Colon (tissue), 2 donors: ENCODE data around the gene OR10A5.
"Not testable (repeated sequence)": the region's sequence is repeated elsewhere in the genome, so short reads cannot be mapped to it uniquely, and the experiment has no call there.

Experiments
- FAIRE-seq: peaks from 2 replicates; lab custom pipeline; 2012; peaks lifted over from hg19 to GRCh38; lab: Jason Lieb, UNC
- donor health status: control.
- donor health status: control.

OR10A5 gene, protein sequence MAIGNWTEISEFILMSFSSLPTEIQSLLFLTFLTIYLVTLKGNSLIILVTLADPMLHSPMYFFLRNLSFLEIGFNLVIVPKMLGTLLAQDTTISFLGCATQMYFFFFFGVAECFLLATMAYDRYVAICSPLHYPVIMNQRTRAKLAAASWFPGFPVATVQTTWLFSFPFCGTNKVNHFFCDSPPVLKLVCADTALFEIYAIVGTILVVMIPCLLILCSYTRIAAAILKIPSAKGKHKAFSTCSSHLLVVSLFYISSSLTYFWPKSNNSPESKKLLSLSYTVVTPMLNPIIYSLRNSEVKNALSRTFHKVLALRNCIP

DNA sequence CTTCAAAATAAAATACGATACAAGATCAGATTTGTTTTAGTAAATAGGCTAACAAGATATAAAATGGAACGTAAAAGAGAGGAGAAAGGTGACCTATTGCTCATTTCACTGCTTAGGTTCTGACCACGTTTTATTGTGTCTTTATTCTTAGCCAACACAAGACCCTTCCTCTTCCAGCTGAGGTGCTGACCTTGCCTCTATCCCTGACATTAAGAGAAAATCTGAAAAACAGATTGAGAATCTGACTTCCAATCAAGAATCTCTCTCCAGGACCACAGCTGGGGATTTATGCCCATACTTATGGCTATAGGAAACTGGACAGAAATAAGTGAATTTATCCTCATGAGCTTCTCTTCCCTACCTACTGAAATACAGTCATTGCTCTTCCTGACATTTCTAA, at the start of gene OR10A5:
Gene OR10A5, plus strand, starts transcription at position 301 of the 400 bp plus-strand sequence. Its CDS starts 0 bp downstream, at position 301.
- FAIRE-seq, result no peak

DNA sequence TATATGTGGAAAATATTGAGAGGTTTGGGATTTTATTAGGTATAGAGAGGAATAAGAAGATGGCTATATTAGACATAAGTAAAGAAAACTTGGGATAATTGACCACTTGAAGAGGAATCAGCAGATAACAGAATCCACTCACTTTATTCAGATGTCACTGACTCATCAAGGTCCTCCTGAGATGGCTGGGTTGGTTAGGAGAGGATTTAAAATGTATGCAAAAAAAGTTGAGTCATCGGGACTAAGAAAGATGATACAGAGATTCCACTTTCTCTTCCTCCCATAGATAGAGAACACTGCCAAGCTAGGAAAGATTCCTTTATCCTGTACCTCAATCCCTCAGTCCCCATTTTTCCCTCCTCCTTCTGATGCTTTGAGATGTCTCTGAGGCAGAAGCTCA, 46.1 kb upstream of the OR10A5 start, which contains the start of gene OR6A2:
Gene OR6A2, minus strand, starts transcription at position 288 of the 400 bp plus-strand sequence. CDS start 3,981 bp downstream, outside the sequence.
- FAIRE-seq, result no peak

DNA sequence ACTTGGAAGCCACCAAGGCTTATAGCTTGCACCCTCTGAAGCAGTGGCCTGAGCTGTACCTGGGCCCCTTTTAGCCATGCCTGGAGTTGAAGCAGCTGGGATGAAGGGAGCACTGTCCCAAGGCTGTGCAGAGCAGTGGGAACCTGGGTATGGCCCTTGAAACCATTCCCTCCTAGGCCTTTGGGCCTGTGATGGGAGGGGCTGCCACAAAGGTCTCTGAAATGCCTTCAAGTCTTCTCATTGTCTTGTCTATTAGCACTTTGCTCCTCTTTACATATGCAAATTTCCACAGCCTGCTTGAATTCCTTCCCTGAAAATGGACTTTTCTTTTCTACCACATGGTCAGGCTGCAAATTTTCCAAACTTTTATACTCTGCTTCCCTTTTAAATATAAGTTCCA, 44.4 kb upstream of the OR10A5 start:
- FAIRE-seq, result not testable (repeated sequence)

DNA sequence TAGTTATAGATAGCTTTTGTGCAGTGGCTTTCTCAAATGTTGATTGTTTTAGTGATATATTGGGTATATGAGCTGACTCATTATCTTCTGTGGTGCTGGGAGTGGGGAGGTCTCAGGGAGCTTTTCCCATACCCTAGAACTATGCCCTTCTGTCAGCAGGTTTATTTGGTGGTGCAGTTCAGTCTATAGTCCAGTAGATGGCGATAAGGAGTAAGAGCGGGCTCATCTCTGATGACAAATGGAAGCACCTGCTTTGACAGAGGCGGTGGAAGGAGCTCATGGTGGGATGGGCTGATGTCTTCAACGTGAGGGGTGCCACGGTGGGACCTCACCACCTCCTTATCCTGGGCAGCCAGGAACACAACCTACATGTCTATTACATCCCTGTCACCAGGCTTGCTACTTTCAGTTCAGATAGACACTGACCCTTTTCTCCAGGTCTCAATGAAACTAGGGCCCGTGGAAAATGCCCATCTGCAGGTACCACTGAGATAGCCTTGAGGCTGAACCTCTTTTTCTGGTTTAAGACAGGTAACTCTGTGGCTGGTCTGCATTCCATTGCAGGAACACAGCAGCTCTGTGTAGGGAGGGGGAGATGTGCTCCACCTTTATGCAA, 33.0 kb upstream of the OR10A5 start:
- FAIRE-seq, result no peak

DNA sequence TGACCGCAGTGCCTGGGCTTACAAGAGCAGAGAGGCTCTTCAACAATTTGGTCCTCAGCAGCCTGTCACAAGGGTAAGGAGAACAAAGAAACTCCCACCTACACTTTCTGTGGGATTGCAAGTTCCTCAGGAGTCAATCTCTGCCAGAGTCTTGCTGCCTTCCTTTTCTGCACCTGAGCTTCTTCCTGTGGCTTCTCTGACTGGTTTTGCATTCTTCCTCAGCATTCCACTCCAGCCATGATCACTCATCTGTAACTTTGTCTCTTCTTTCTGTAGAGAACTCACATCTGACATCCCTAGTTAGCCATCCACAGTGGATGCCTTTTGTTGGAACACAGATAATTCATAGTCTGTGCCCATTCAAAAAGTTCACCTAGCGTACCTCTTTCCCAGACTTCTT, 31.8 kb upstream of the OR10A5 start:
- no peak for FAIRE-seq

DNA sequence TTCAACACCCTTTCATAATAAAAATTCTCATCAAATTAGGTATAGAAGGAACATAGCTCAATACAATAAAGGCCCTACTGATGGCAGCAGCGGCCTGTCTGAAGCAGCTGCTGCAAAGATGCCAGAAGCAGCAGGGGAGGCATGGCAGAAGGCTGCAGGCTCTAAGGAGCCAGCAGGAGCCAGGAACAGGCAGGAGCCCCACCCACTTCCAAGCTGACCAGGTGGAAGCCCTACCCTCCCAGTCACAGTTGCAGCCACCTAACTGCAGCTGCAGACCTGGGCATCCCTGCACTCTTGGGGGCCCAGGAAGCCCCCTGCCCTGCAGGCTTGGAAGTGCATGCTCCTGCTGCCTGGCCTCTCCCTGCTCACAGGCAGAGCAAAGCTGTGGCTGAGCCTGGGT, 27.8 kb upstream of the OR10A5 start:
- no peak for FAIRE-seq

DNA sequence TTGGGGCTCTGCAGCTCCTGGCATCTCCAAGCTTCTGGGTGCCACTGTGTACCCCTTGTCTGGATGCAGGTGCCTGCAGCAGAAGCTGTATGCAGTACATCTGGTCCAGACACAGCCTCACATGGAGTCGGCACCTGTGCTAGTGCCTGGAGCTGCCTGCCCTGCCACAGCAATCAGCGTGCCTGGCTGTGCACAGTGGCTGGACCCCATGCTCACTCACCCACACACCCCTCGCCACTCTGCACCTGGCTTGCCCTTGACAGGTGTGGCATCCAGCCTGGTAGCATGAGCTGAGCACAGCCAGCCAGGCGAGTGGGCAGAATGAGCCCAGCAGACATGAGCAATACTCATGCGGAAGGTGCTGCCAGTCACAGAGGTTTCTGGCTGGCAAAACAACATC, 26.5 kb upstream of the OR10A5 start:
- no peak for FAIRE-seq

DNA sequence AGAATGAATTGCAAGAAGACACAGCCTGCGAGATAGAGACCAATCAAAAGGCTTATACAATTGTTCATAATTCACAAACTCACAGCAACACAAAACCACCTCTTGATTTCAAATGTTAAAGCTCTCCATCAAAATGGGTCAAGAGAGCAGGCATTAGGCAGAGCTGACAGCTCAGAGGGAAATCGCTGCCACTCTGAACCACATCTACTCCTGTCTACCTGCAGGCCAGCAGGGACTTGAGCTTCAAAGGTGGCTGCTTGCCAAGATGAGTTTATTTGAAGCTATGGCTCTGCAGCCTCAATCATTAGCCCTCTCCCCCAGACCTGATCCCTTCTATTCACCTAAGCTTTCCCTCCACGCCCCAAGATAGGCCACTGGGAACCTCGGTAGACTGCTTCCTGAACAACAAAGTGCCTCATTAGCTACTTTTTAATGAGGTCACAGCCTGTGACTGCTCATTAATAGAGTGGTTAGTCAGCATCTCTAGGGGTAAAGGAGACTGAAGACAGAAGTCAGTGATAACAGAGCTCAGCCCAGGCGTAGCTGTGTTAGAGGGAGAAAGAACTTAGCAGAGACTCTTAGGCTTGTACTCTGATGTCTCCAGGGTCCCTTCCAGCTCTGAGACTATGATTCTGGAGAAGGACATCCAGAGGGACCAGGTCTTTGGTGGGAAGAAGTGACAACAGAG, 21.2 kb upstream of the OR10A5 start:
- FAIRE-seq, result no peak

DNA sequence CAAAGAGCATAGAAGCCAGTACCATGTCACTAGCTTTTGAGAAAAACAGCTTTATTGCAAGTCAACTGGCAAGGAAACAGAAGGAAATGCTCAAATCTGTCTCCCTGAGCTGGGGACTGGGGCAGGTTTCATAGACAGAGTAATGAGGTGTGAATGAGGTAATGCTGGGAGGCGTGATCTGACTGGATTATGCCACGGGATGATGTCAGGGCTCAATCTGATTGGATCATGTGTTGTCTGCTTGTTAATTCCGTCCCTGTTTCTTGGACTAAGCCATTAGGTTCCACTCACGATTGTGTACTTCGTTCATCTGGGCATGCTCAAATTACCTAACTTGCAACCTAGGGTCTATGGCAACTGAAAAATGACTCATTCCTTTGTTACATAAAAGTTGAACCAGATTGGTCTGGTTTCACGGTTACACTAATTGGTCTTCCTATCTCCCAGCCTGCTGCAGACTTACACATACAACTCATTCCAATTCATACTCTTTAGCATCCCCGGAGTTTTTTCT, 20.2 kb upstream of the OR10A5 start:
- FAIRE-seq, result no peak

DNA sequence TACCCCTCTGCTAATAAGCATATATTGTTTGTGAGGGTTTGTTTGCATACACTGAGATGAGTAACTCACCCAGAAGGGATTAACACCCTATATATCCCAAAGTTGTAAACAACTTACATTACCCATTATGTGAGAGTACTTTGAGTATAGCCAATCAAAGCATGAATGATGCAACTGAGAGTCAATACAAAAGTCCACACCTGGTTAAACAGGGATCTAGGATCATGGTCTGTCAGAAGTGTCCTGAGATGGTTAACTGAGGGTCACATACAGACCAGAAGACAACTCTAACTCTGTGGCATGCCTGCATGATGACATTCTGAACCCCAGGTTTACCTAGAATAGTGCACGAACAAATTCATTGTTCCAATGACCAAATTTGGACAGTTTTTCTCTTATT, 17.4 kb upstream of the OR10A5 start:
- no peak for FAIRE-seq

DNA sequence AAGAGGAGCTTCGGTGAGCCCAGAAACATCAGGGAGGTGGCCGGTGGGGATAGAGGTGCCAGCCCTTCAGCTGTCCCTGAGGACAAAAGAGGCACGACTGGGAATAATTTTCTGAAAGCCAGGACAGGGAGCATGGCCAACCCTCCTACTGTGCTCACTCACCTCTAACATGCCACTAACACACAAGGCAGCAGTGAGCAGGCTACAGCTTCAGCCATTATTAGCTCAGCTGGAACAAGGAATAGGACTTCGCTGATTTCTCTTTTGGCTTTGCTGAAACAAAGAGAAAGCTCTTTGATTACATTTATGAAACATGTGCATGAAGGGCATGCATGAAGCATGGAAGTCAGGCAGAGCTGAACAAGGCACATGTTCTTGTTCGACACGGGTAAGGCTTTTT, 12.1 kb upstream of the OR10A5 start:
- FAIRE-seq, result no peak

DNA sequence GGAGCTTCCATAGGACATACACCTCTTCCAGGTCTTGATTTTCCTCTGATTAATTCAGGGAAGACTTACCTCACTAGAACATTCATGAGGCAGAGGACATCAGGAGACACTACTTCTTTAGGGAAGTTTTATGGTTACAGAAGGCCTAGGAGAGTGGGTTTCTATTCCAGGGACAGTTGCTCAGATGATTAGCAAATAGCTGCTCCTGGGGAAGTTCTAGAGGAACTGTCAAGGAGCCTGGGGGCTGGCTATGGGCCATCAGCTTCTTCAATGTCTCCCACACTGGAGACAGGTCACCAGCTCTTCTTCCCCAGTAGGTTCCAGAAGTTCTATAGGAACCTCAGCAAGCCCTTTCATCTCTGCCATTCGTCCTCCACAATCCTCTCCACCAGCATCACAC, 11.5 kb upstream of the OR10A5 start:
- no peak for FAIRE-seq

DNA sequence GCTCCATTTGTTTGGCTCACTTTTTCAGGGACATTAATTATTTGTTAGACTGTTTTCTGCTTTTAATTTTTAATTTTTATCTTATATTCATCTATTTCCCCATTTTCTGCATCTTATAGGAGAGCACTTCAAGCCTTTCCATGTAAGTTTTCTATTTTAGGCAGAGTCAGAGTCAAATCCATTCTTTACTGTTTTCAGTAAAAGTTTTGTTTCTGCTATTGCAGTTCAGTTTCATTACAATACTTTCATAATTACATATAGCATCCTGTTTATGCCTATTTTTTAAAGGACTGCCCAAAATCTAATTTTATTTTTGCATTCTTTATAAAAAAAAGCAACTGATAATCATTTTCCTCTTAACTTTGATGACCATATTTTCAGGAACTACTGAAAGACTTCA, 3.8 kb upstream of the OR10A5 start:
- no peak for FAIRE-seq

DNA sequence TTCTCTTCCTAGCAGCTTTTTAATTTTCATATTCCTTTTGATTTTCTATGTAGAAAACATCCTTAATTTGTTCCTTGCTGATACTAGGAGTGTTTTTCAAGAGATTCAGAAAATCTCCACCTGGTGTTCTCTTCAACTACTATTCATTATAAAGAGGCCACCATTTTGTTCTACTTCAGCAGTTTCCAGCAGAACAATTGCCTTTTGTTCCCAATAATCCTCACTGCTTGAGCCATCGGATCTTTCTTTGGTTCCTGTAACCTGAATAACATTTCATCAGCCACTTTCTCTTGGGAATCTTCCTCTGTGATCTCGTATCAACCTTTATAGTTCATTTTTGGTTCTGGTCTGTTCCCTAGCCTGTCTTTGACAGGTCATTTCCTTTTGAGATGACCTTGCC, 1.8 kb upstream of the OR10A5 start:
- FAIRE-seq, result no peak

DNA sequence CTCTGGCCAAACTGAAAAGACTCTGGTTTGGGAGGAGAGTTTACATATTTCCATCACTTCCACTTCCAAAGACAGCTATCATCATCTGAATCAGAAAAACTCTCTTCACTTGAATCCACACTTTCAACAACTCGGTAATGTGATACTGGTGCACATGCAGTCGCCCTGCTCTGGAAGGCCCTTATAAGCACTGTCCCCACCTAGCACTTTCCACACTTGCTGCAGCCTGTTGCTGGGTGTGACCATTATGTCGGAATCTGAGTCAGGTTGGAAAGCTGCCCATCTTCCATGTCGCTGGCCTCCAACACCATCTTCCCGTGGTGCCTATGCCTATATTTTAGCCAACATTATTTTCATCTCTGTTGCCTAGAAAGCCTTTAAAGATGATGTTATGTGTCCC, 1.1 kb upstream of the OR10A5 start:
- no peak for FAIRE-seq

DNA sequence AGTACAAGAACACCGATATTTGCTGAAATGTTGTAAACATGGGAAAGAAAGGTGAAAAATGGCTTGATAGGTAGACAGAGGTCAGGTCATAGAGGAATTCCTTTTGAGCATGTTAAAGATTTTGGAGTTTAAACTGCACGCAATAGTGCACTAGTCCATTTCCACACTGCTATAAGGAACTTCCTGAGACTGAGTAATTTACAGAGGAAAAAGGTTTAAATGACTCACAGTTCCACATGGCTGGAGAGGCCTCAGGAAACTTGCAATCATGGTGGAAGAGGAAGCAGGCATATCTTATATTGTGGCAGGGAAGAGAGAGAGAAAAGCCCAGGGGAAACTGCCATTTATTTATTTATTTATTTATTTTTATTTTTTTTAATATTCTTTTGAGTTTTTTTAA, 5.0 kb downstream of the OR10A5 start:
- no peak for FAIRE-seq

DNA sequence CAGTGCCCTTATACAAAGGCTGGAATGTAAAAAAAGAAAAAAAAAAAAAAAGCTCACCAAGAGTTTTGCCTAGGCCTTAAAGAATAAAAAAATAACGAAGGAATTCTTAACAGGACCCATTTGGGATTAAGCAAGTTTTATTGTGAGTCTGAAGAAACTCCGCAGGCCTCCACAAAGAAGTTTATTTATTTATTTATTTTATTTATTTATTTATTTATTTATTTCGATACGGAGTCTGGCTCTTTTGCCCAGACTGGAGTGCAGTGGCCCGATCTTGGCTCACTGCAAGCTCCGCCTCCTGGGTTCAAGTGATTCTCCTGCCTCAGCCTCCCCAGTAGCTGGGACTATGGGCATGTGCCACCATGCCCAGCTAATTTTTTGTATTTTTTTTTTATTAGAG, 9.3 kb downstream of the OR10A5 start:
- FAIRE-seq, result not testable (repeated sequence)

DNA sequence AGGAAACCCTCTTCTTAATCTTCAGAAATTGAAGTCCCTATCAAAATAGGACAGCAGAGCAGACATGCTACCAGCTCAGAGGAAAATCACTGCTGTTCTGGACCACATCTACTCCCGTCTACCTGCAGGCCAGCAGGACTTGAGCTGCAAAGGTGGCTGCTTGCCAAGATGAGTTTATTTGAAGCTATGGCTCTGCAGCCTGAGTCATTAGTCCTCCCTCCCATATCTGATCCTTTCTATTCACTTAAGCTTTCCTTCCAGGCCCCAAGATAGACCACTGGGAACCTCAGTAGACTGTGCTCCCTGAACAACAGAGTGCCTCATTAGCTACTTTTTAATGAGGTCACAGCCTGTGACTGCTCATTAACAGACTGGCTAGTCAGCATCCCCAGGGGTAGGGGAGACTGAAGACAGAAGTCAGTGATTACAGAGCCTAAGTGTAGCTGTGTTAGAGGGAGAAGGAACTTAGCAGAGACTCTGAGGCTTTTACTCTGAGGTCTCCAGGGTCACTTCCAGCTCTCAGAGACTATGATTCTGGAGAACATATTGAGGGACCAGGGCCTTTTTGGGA, 10.6 kb downstream of the OR10A5 start:
- no peak for FAIRE-seq

DNA sequence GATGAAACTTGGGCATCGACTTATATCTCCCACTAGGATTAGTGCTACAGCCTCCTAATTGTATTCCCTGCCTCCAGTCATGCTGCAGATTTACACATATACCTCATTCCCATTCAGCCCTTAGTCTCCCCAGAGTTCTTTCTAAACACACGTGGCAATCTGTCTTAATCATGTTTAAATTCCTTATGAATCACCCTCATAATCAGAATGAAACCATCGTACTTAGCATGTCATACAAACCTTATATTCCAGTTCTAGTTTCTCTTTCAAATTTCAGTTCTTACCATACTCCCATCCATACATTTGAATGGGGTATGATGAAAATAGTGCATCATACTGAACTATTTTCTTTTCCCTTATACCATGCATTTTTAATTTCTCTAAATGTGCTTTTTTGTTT, 11.4 kb downstream of the OR10A5 start:
- no peak for FAIRE-seq

DNA sequence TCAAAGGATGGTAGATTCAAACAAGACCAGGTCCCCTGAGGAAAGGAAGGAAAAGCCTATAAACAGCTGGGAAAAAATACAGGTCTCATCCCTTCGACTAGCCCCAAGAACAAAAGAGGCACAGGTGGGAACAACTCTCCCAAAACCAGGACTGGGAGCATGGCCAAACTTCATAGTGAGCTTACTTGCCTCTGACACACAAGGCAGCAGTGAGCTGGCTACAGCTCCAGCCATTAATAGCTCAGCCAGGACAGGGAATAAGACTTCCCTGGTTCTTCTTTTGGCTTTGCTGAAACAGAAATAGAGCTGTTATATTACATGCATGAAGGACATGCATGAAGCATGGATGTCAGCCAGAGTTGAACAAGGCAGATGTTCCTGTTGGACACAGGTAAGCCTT, 17.5 kb downstream of the OR10A5 start, which contains the start of gene OR10A2:
Gene OR10A2, plus strand, starts transcription at position 97 of the 400 bp plus-strand sequence. CDS start 6,698 bp downstream, outside the sequence.
- FAIRE-seq, result no peak

DNA sequence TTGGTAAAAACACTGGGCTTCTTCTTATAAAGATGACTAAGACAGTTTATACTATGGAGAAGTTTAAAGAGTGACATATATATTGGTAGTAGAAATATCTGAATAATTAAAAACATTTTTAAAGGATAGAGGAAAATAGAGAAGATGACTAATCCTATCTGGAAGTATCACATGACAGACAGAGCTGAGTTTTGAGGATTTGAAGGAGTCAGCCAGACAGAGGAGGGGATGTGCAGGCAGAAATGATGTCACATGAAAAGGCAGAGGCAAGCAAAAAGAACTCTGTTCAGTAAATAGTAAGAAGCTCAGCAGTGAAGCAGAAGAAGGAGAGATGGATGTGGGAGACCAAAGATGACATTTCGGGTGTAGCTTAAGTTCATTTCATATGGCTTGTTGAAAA, 19.0 kb downstream of the OR10A5 start:
- no peak for FAIRE-seq

DNA sequence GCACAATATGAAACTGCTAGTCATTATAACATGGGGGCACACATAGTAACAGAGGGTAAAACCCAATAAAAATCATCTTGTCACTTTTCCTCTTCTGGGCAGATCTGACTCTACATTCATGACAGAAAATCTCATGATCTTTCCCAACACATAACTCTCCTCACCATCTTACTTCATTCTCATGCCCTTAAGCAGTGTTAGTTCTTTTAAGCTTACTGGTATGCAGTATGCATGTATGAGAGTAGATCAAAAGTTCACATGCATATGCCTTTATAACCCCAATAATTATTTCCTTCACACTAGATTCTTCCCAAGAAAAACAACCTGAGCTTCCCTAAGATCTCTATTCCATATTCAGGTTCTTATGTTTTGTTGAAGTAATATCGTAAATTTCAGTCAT, 25.8 kb downstream of the OR10A5 start:
- FAIRE-seq, result no peak

DNA sequence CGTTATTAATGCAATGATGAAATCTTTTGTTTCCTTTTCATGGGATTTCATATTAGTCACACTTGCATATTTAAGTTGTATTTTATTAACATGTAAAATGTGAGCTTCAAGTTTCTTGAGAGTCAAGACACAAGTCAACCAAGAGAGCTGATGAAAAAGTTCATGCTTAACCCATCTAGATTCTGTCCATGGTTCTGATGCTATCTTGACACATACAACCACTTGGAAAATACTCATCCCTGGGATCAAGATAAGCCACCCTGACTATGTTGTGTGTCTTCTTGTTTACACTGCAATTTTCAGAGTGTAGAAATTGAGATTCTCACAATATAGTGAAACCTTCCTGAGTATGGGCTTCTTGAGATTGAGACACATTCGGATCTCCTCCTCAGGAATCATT, 30.3 kb downstream of the OR10A5 start:
- no peak for FAIRE-seq
